ENCODE measurements around the gene LTB. TPM values are rescaled to one million over a fixed set of nuclear protein-coding genes. Genes with fewer than 3 reads are reported as not detected.

LTB gene
- total and polyA plus RNA-seq, 2 experiments from 2014 or later = 0.61 TPM; not detected in 1

- H3K27me3 ChIP-seq = no peaks in the 10 kb centered on the region
- peaks cover 87% of the 10 kb centered on the region for H3K36me3 ChIP-seq
- no peaks in the 10 kb centered on the region for H3K9me3 ChIP-seq (ENCODE audit: low read depth)
- TF ChIP-seq CTCF (IDR thresholded peaks at IDR 0.05; ENCODE audit: low read depth, low read length) = no peak
- no peaks in the 10 kb centered on the region for H3K4me1 ChIP-seq (ENCODE audit: low read depth)
- no peak for DNase-seq (ENCODE audit: low read depth in 1 of 2, low spot score in 1 of 2)
- no peak overlapping the region for H3K27ac ChIP-seq
- H3K4me3 ChIP-seq = no peak overlapping the region
Observed at GRCh38 chr6:31627690-31628287, 45.6 kb upstream of the LTB start.

- TF ChIP-seq CTCF (IDR thresholded peaks at IDR 0.05; ENCODE audit: low read depth, low read length) = no peak
- no peak for DNase-seq (ENCODE audit: low read depth in 1 of 2, low spot score in 1 of 2)
- H3K9me3 ChIP-seq (ENCODE audit: low read depth) = no peaks in the 10 kb centered on the region
- no peaks in the 10 kb centered on the region for H3K27me3 ChIP-seq
- H3K27ac ChIP-seq = no peak overlapping the region
- H3K4me1 ChIP-seq (ENCODE audit: low read depth) = peaks cover 4% of the 10 kb centered on the region
- no peak overlapping the region for H3K4me3 ChIP-seq
- peaks cover 85% of the 10 kb centered on the region for H3K36me3 ChIP-seq
Observed at GRCh38 chr6:31626952-31627351, 44.7 kb upstream of the LTB start.

- Histone ChIP-seq H3K4me3 (no peak overlapping the region), H3K27me3 (no peaks in the 10 kb centered on the region), H3K9me3 (ENCODE audit: low read depth) (no peaks in the 10 kb centered on the region), H3K27ac (no peak overlapping the region), H3K36me3 (peaks cover 61% of the 10 kb centered on the region), H3K4me1 (ENCODE audit: low read depth) (peaks cover 4% of the 10 kb centered on the region)
- no peak for TF ChIP-seq CTCF (IDR thresholded peaks at IDR 0.05; ENCODE audit: low read depth, low read length)
- no peak for DNase-seq (ENCODE audit: low read depth in 1 of 2, low spot score in 1 of 2)
Observed at GRCh38 chr6:31624070-31624469, 41.8 kb upstream of the LTB start.

GRCh38 chr6:31622684-31623091 lies 40.5 kb upstream of the LTB start:
- Histone ChIP-seq H3K4me1 (ENCODE audit: low read depth) (peaks cover 4% of the 10 kb centered on the region), H3K27me3 (no peaks in the 10 kb centered on the region), H3K27ac (no peak overlapping the region), H3K4me3 (peak overlapping the region; percentile 76), H3K9me3 (ENCODE audit: low read depth) (no peaks in the 10 kb centered on the region), H3K36me3 (peaks cover 47% of the 10 kb centered on the region)
- no peak for TF ChIP-seq CTCF (IDR thresholded peaks at IDR 0.05; ENCODE audit: low read depth, low read length)
- DNase-seq (ENCODE audit: low read depth in 1 of 2, low spot score in 1 of 2) = no peak

- peak overlapping the region; percentile 97 for H3K27ac ChIP-seq
- peak overlapping the region; percentile 76 for H3K4me3 ChIP-seq
- DNase-seq (ENCODE audit: low read depth in 1 of 2, low spot score in 1 of 2) = no peak
- H3K27me3 ChIP-seq = no peaks in the 10 kb centered on the region
- H3K4me1 ChIP-seq (ENCODE audit: low read depth) = peaks cover 4% of the 10 kb centered on the region
- H3K9me3 ChIP-seq (ENCODE audit: low read depth) = no peaks in the 10 kb centered on the region
- TF ChIP-seq CTCF (IDR thresholded peaks at IDR 0.05; ENCODE audit: low read depth, low read length) = no peak
- peaks cover 41% of the 10 kb centered on the region for H3K36me3 ChIP-seq
Observed at GRCh38 chr6:31621991-31622390, 39.8 kb upstream of the LTB start.
